ENCODE results near the gene ARHGEF40. TPM values are rescaled to one million over a fixed set of nuclear protein-coding genes. Genes with fewer than 3 reads are reported as not detected.

The ARHGEF40 gene
- total RNA-seq, 1 experiment from 2014 or later, result 74.2 TPM

DNA sequence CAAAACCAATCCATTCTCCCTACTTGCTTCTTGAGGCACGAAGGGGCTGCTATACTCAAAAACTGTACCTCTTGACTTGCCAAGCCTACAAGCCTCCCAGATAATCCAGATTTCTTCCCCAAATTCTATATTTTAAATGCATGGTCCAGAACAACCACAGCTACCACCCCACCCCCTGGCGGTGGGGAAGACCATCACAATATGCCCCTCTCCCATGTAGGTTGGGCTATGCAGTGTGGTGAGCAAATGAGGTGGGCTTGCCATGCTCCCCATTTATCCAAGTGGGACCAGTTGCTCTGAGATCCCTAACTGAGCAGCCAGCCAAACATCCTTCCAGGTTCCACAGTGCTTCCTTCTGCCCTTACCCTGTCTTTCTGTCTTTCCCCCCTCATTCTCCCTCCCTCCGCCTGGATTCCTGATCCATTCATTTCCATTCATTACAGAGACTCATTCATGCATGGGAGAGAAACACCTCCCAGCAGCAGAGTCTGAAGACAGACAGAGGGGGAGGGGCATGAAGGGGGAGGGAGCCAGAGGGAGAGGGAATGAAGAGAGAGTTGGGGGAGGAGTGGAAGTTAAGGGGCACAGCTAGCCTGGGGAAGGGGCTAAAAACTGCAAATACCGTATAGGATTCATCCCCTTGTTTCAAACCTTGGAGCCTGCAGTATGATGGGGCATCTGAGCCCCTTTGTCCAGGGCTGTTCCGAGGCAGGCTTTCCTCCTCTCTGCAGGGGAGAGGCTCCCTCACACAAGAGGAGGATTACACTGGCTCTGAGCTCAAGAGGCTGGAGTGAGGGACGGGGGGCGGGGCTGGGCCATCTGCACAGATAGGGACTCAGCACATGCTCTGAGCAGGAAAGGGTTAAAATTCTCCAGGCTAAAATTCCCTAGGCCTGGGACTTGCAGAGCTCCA is 23.9 kb downstream of the ARHGEF40 start:
- peak; percentile 78 for DNase-seq (ENCODE audit: low spot score)
- Mint-ChIP-seq H3K4me1 (peaks cover 58% of the 10 kb centered on the region), H3K27ac (peak overlapping the region; percentile 94), H3K4me3 (peak overlapping the region; percentile 66), H3K36me3 (peaks cover 32% of the 10 kb centered on the region), H3K9me3 (no peaks in the 10 kb centered on the region), H3K27me3 (ENCODE audit: low read depth) (no peaks in the 10 kb centered on the region)
- CTCF ChIA-PET, result interaction anchor here (0.6 to 7.5 kb wide), 25 partner anchors 10 to 437 kb away, joined by 3 to 321 read pairs (median 4); partner anchors contain the start of genes ARHGEF40 and TMEM253
- ATAC-seq, result peak; percentile 38
- POLR2A ChIA-PET, result interaction anchor here (0.6 to 7.0 kb wide), 13 partner anchors 10 to 454 kb away, joined by 3 to 74 read pairs (median 3); partner anchors contain the start of genes ARHGEF40 and SALL2
- TF ChIP-seq PRRX2 (CRISPR knock-in tag; IDR thresholded peaks at IDR 0.05) (no peak), TP53 (CRISPR knock-in tag; IDR thresholded peaks at IDR 0.05) (no peak), USF1 (CRISPR knock-in tag; IDR thresholded peaks at IDR 0.05) (no peak), CREB1 (CRISPR knock-in tag; IDR thresholded peaks at IDR 0.05) (no peak), NFE2L1 (CRISPR knock-in tag; IDR thresholded peaks at IDR 0.05) (no peak), MYBL2 (CRISPR knock-in tag; IDR thresholded peaks at IDR 0.05) (no peak), ZNF138 (CRISPR knock-in tag; conservative IDR thresholded peaks at IDR 0.05) (no peak), EMX1 (CRISPR knock-in tag; IDR thresholded peaks at IDR 0.05) (no peak), FOXP1 (CRISPR knock-in tag; IDR thresholded peaks at IDR 0.05; ENCODE audit: borderline replicate concordance) (no peak), NR2C2 (CRISPR knock-in tag; IDR thresholded peaks at IDR 0.05) (no peak), ARID4B (CRISPR knock-in tag; IDR thresholded peaks at IDR 0.05; ENCODE audit: borderline replicate concordance) (peak; percentile 42; the same call in 1 of the 2 replicates), NR1H2 (CRISPR knock-in tag; IDR thresholded peaks at IDR 0.05) (no peak), SMAD3 (CRISPR knock-in tag; IDR thresholded peaks at IDR 0.05; ENCODE audit: borderline replicate concordance) (no peak), ZNF512 (CRISPR knock-in tag; IDR thresholded peaks at IDR 0.05; ENCODE audit: borderline replicate concordance) (no peak)
- TF ChIP-seq, protein P1, sequence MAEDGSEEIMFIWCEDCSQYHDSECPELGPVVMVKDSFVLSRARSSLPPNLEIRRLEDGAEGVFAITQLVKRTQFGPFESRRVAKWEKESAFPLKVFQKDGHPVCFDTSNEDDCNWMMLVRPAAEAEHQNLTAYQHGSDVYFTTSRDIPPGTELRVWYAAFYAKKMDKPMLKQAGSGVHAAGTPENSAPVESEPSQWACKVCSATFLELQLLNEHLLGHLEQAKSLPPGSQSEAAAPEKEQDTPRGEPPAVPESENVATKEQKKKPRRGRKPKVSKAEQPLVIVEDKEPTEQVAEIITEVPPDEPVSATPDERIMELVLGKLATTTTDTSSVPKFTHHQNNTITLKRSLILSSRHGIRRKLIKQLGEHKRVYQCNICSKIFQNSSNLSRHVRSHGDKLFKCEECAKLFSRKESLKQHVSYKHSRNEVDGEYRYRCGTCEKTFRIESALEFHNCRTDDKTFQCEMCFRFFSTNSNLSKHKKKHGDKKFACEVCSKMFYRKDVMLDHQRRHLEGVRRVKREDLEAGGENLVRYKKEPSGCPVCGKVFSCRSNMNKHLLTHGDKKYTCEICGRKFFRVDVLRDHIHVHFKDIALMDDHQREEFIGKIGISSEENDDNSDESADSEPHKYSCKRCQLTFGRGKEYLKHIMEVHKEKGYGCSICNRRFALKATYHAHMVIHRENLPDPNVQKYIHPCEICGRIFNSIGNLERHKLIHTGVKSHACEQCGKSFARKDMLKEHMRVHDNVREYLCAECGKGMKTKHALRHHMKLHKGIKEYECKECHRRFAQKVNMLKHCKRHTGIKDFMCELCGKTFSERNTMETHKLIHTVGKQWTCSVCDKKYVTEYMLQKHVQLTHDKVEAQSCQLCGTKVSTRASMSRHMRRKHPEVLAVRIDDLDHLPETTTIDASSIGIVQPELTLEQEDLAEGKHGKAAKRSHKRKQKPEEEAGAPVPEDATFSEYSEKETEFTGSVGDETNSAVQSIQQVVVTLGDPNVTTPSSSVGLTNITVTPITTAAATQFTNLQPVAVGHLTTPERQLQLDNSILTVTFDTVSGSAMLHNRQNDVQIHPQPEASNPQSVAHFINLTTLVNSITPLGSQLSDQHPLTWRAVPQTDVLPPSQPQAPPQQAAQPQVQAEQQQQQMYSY (CRISPR knock-in tag; IDR thresholded peaks at IDR 0.05), result peak; percentile 60; the same call in 1 of the 2 replicates
- TF ChIP-seq, protein P2, sequence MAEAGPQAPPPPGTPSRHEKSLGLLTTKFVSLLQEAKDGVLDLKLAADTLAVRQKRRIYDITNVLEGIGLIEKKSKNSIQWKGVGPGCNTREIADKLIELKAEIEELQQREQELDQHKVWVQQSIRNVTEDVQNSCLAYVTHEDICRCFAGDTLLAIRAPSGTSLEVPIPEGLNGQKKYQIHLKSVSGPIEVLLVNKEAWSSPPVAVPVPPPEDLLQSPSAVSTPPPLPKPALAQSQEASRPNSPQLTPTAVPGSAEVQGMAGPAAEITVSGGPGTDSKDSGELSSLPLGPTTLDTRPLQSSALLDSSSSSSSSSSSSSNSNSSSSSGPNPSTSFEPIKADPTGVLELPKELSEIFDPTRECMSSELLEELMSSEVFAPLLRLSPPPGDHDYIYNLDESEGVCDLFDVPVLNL (CRISPR knock-in tag; IDR thresholded peaks at IDR 0.05; ENCODE audit: borderline replicate concordance, low read depth), result no peak
- TF ChIP-seq, protein P3, sequence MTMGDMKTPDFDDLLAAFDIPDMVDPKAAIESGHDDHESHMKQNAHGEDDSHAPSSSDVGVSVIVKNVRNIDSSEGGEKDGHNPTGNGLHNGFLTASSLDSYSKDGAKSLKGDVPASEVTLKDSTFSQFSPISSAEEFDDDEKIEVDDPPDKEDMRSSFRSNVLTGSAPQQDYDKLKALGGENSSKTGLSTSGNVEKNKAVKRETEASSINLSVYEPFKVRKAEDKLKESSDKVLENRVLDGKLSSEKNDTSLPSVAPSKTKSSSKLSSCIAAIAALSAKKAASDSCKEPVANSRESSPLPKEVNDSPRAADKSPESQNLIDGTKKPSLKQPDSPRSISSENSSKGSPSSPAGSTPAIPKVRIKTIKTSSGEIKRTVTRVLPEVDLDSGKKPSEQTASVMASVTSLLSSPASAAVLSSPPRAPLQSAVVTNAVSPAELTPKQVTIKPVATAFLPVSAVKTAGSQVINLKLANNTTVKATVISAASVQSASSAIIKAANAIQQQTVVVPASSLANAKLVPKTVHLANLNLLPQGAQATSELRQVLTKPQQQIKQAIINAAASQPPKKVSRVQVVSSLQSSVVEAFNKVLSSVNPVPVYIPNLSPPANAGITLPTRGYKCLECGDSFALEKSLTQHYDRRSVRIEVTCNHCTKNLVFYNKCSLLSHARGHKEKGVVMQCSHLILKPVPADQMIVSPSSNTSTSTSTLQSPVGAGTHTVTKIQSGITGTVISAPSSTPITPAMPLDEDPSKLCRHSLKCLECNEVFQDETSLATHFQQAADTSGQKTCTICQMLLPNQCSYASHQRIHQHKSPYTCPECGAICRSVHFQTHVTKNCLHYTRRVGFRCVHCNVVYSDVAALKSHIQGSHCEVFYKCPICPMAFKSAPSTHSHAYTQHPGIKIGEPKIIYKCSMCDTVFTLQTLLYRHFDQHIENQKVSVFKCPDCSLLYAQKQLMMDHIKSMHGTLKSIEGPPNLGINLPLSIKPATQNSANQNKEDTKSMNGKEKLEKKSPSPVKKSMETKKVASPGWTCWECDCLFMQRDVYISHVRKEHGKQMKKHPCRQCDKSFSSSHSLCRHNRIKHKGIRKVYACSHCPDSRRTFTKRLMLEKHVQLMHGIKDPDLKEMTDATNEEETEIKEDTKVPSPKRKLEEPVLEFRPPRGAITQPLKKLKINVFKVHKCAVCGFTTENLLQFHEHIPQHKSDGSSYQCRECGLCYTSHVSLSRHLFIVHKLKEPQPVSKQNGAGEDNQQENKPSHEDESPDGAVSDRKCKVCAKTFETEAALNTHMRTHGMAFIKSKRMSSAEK (CRISPR knock-in tag; IDR thresholded peaks at IDR 0.05; ENCODE audit: borderline replicate concordance), result no peak
- TF ChIP-seq, protein P4, sequence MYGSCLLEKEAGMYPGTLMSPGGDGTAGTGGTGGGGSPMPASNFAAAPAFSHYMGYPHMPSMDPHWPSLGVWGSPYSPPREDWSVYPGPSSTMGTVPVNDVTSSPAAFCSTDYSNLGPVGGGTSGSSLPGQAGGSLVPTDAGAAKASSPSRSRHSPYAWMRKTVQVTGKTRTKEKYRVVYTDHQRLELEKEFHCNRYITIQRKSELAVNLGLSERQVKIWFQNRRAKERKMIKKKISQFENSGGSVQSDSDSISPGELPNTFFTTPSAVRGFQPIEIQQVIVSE (CRISPR knock-in tag; IDR thresholded peaks at IDR 0.05; ENCODE audit: borderline replicate concordance), result no peak

Data from WTC11 (cell line).